ENCODE data around the gene MUC22.
"Not testable (repeated sequence)": the region's sequence is repeated elsewhere in the genome, so short reads cannot be mapped to it uniquely, and the experiment has no call there.

Gene MUC22

DNA sequence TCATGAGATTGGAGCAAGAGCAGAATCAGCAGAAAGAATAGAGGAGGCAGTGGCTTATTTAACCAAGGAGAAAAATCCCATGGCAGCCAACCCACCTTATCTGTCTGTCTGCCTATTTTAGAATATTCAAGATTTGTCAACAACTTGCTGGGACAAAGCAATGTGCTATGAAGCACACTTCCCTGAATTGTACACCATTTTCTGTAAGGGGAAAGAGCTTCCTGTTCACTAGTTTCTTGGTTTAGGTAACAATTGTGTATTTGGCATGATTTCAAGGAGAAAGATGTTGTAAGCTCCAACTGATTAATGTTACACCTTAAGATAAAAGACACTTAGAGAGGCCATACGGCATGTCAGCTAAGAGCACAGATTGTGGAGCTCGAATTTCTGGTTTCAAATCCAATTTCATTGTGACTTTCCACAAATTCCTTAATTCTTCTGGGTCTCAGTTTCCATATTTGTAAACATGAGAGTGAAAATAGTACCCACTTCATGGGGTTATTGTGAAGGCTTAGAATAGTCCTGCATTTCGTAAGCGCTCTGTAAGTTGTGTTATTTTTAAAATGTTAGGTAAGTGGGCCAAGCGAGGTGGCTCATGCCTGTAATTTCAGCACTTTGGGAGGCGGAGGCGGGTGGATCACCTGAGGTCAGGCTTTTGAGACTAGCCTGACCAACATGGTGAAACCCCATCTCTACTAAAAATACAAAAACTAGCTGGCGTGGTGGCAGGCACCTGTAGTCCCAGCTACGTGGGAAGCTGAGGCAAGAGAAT, 4.8 kb upstream of the MUC22 start:
- no peak overlapping the region for H3K4me3 ChIP-seq (replicated peaks in 1 of 2; ENCODE audit: low read depth in 2 of 2, low read length in 2 of 2)
- no peak for DNase-seq (ENCODE audit: low read depth in 2 of 2)
- TF ChIP-seq, protein P1, sequence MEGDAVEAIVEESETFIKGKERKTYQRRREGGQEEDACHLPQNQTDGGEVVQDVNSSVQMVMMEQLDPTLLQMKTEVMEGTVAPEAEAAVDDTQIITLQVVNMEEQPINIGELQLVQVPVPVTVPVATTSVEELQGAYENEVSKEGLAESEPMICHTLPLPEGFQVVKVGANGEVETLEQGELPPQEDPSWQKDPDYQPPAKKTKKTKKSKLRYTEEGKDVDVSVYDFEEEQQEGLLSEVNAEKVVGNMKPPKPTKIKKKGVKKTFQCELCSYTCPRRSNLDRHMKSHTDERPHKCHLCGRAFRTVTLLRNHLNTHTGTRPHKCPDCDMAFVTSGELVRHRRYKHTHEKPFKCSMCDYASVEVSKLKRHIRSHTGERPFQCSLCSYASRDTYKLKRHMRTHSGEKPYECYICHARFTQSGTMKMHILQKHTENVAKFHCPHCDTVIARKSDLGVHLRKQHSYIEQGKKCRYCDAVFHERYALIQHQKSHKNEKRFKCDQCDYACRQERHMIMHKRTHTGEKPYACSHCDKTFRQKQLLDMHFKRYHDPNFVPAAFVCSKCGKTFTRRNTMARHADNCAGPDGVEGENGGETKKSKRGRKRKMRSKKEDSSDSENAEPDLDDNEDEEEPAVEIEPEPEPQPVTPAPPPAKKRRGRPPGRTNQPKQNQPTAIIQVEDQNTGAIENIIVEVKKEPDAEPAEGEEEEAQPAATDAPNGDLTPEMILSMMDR (IDR thresholded peaks at IDR 0.05; ENCODE audit: low read depth, low read length) = no peak

DNA sequence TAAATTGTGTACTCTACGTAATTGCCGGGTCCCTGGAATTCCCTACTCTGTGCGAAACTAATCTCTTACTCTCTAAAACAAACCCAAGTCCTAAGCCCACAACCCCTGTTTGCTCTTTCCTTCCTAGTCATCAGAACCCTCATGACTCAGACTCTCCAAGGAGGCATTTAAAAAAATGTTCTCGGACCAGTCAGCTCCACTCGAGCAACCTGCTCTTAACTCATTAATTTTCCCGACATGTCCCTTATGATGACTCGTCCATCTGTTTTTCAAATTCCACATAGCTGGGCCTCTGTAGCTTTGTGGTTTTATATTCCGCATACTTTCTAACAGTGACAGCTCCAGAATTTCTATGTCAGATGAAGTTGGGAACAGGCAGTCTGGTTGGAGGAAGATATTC, 2.6 kb upstream of the MUC22 start:
- TF ChIP-seq, protein P1 (IDR thresholded peaks at IDR 0.05; ENCODE audit: low read depth, low read length) = no peak
- H3K4me3 ChIP-seq (replicated peaks in 1 of 2; ENCODE audit: low read depth in 2 of 2, low read length in 2 of 2) = no peak overlapping the region
- peak; percentile 56 to 73 for DNase-seq (ENCODE audit: low read depth in 2 of 2)

DNA sequence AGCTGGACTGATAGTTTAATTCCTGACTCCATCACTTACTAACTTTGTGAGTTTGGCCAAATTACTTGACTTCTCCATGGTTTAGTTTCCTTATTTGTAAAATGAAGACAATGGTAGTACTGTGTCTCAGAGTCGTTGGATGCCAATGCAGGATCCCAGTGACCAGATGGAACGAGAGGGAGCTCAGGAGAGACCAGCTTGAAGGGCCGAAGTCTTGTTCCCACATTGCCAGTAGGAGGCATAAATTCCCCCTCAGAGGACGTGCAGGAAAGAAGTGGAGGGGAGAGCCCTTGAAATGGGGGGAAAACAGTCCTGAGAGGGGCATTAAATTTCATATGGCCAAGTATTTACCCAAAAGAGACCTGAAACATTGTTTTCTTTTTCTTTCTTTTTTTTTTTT, 2.1 kb upstream of the MUC22 start:
- no peak for DNase-seq (ENCODE audit: low read depth in 2 of 2)
- H3K4me3 ChIP-seq (replicated peaks in 1 of 2; ENCODE audit: low read depth in 2 of 2, low read length in 2 of 2) = no peak overlapping the region
- TF ChIP-seq, protein P1 (IDR thresholded peaks at IDR 0.05; ENCODE audit: low read depth, low read length) = no peak

DNA sequence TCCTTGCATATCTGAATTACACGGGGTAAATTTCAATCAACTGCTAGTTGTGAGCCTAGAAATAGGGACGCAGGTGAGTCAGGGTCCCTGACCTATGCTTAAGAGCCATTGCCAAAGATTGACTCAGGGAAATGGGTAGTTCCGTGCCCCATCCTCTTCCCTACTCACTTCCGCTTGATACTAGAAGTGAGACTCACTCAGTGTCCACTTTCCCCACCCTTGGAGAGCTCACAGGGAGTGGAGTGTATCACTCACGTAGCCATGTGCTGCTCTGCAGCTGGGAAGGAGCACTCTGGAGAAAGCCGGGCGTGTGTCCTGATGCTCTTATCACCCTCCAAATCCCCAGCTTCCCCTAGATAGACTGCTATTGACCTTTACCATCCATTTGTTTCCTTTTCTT, 543 bp upstream of the MUC22 start:
- TF ChIP-seq, protein P1 (IDR thresholded peaks at IDR 0.05; ENCODE audit: low read depth, low read length) = no peak
- peak in 1 of 2 donors; percentile 5 for DNase-seq (ENCODE audit: low read depth in 2 of 2)
- no peak overlapping the region for H3K4me3 ChIP-seq (replicated peaks in 1 of 2; ENCODE audit: low read depth in 2 of 2, low read length in 2 of 2)

DNA sequence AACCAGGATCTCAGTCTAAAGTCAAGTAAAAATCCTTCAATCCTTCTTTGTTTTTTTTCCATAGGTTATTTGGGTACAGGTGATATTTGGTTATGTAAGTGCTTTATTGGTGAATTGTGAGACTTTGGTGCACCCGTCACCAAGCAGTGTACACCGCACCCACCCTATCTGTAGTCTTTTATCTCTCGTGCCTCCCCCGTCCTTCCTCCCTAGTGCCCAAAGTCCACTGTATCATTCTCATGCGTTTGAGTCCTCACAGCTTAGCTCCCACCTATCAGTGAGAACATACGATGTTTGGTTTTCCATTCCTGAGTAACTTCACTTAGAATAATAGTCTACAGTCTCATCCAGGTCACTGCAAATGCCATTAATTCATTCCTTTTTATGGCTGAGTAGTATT, 879 bp downstream of the MUC22 start:
- H3K4me3 ChIP-seq (replicated peaks in 1 of 2; ENCODE audit: low read depth in 2 of 2, low read length in 2 of 2) = no peak overlapping the region
- no peak for DNase-seq (ENCODE audit: low read depth in 2 of 2)
- TF ChIP-seq, protein P1 (IDR thresholded peaks at IDR 0.05; ENCODE audit: low read depth, low read length) = no peak

DNA sequence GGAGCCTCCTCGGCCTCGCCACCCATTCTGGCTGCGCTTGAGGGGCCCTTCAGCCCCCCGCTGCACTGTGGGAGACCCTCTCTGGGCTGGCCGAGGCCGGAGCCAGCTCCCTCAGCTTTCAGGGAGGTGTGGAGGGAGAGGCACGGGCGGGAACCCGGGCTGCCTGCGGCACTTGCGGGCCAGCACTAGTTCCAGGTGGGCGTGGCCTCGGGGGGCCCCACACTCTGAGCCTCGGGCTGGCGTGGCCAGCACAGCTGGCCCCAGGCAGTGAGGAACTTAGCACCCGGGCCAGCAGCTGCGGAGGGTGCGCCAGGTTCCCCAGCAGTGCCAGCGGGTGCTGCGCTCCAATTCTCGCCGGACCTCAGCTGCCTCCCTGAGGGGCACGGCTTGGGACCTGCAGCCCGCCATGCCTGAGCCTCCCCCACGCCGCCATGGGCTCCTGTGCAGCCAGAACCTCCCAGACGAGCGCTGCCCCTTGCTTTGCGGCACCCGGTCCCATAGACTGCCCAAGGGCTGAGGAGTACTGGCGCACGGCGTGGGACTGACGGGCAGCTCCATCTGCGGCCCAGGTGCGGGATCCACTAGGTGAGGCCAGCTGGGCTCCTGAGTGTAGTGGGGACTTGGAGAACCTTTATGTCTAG, 6.5 kb downstream of the MUC22 start:
- H3K4me3 ChIP-seq (replicated peaks in 1 of 2; ENCODE audit: low read depth in 2 of 2, low read length in 2 of 2) = no peak overlapping the region
- TF ChIP-seq, protein P1 (IDR thresholded peaks at IDR 0.05; ENCODE audit: low read depth, low read length) = no peak
- no peak for DNase-seq (ENCODE audit: low read depth in 2 of 2)

DNA sequence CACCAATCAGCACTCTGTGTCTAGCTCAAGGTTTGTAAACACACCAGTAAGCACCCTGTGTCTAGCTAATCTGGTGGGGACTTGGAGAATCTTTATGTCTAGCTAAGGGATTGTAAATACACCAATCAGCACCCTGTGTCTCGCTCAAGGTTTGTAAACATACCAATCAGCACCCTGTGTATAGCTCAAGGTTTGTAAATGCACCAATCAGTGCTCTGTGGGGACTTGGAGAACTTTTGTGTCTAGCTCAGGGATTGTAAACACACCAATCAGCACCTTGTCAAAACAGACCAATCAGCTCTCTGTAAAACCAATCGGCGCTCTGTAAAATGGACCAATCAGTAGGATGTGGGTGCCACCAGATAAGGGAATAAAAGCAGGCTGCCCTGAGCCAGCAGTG, 7.2 kb downstream of the MUC22 start:
- not testable (repeated sequence) for DNase-seq (ENCODE audit: low read depth in 2 of 2)

More for the DNA sequence above, 7.2 kb downstream of the MUC22 start:
- not testable (repeated sequence) for H3K4me3 ChIP-seq (replicated peaks in 1 of 2; ENCODE audit: low read depth in 2 of 2, low read length in 2 of 2)
